H1 (cell line): ENCODE data around the gene CSRP1. TPM values are rescaled to one million over a fixed set of nuclear protein-coding genes. Genes with fewer than 3 reads are reported as not detected.

Experiments used
- polyA plus RNA-seq, 7 experiments: library from polyadenylated mRNA; depleted of rRNA in 3 of 7; stranded (reverse) in 5 of 7; unstranded in 2 of 7; fragments of >200 nt in 5 of 7; fragments of 200-250 nt in 2 of 7; gene quantifications; 1 replicate in 5 of 7; 2 replicates in 1 of 7; 4 replicates in 1 of 7; pipeline versions ENCODE4 v1.2.1 to v1.2.3, GENCODE V29; 2011 to 2013; ENCODE audit warnings: missing spikeins in 2 of 7, mixed read lengths in 2 of 7
- total RNA-seq: library from RNA; stranded (reverse); fragmentation: NEBNext Ultra II Directional; extraction: Animal tissue kit (Norgen Biotek cat#: 25700); gene quantifications from 2 replicates; pipeline ENCODE4 v1.2.1, GENCODE V29; 2021

The CSRP1 gene
- total and polyA plus RNA-seq, 2 of the 8 experiments (the other 6 are each of a cell fraction or from before 2014, with no cell fraction given): 14.2 to 22.3 TPM

Other genes with a start within 250 kb of the CSRP1 start
- gene PKP1, start 223.6 kb downstream of the CSRP1 start, total RNA-seq: 0.88 and 0.95 TPM in 2 replicates
- 0.21 and 0.66 TPM in 2 replicates for gene PKP1, start 223.6 kb downstream of the CSRP1 start, polyA plus RNA-seq (2011; rRNA removed)
- gene TNNT2, start 129.4 kb downstream of the CSRP1 start, total RNA-seq: 21.0 and 22.6 TPM in 2 replicates
- gene TNNT2, start 129.4 kb downstream of the CSRP1 start, polyA plus RNA-seq (2011; rRNA removed): 3.1 and 5.3 TPM in 2 replicates
- gene LAD1, start 107.8 kb downstream of the CSRP1 start, total RNA-seq: 30.5 and 32.8 TPM in 2 replicates
- gene LAD1, start 107.8 kb downstream of the CSRP1 start, polyA plus RNA-seq (2011; rRNA removed): 9.3 and 12.4 TPM in 2 replicates
- gene TNNI1, start 85.4 kb downstream of the CSRP1 start, total RNA-seq: 0.29 and 0.50 TPM in 2 replicates
- gene TNNI1, start 85.4 kb downstream of the CSRP1 start, polyA plus RNA-seq (2011; rRNA removed): 0.46 and 1.0 TPM in 2 replicates
- 27.5 and 27.7 TPM in 2 replicates for gene PHLDA3, start 37.9 kb downstream of the CSRP1 start, total RNA-seq
- gene PHLDA3, start 37.9 kb downstream of the CSRP1 start, polyA plus RNA-seq (2011; rRNA removed): 25.5 and 42.8 TPM in 2 replicates
- gene NAV1, start 32.0 kb upstream of the CSRP1 start, total RNA-seq: 42.7 and 43.6 TPM in 2 replicates
- 9.9 and 12.2 TPM in 2 replicates for gene NAV1, start 32.0 kb upstream of the CSRP1 start, polyA plus RNA-seq (2011; rRNA removed)